BLaER1 treated with 17β-estradiol and CSF1 and Interleukin-3, amounts not matched to agents 10 nM and 100 nM (cell line): ENCODE data around the gene IZUMO1.

Experiments
- H3K27ac ChIP-seq, 11 experiments: shearing (Covaris generic); formaldehyde crosslinking; 2 replicates each; pipeline ENCODE4 v1.8.1; 2022
- H3K27me3 ChIP-seq, 11 experiments: shearing (Covaris generic); formaldehyde crosslinking; 2 replicates each; pipeline ENCODE4 v1.8.1; 2022
- H3K36me3 ChIP-seq, 11 experiments: shearing (Covaris generic); formaldehyde crosslinking; 2 replicates each; pipeline ENCODE4 v1.8.1; 2022
- H3K4me1 ChIP-seq, 10 experiments: shearing (Covaris generic); formaldehyde crosslinking; 2 replicates each; pipeline ENCODE4 v1.8.1; 2022
- H3K4me2 ChIP-seq, 11 experiments: shearing (Covaris generic); formaldehyde crosslinking; 2 replicates each; pipeline ENCODE4 v1.8.1; 2022
- H3K4me3 ChIP-seq, 10 experiments: shearing (Covaris generic); formaldehyde crosslinking; 2 replicates each; pipeline ENCODE4 v1.8.1; 2022
- H3K9ac ChIP-seq, 11 experiments: shearing (Covaris generic); formaldehyde crosslinking; 2 replicates each; pipeline ENCODE4 v1.8.1; 2022
- H3K9me3 ChIP-seq, 11 experiments: shearing (Covaris generic); formaldehyde crosslinking; replicated peaks in 1 of 11; 2 replicates each; pipeline ENCODE4 v1.8.1; 2022
- H4K20me1 ChIP-seq, 11 experiments: shearing (Covaris generic); formaldehyde crosslinking; 2 replicates each; pipeline ENCODE4 v1.8.1; 2022
- Cebpa-rat ChIP-seq, 11 experiments: shearing (Covaris generic); IDR thresholded peaks; 2 replicates each; pipeline ENCODE4 v1.8.1; 2022

Gene IZUMO1

GRCh38 chr19:48760504-48761205 lies 13.9 kb upstream of the IZUMO1 start:
- H3K9ac ChIP-seq, result peak overlapping the region in 8 of 11 experiments; percentile 0 to 53 (median 30); a peak in 9 of 22 replicates
- H3K27me3 ChIP-seq, result no peaks in the 10 kb centered on the region
- no peaks in the 10 kb centered on the region for H3K9me3 ChIP-seq
- no peak overlapping the region for H3K4me3 ChIP-seq
- no peaks in the 10 kb centered on the region for H3K36me3 ChIP-seq
- peak overlapping the region; percentile 5 to 77 (median 65); a peak in 20 of 22 replicates for H3K27ac ChIP-seq
- no peak for TF ChIP-seq Cebpa-rat (IDR thresholded peaks at IDR 0.05)
- H4K20me1 ChIP-seq, result no peaks in the 10 kb centered on the region
- peak overlapping the region; percentile 37 to 86 (median 68) for H3K4me2 ChIP-seq
- H3K4me1 ChIP-seq, result peaks cover 11 to 21% (median 18%) of the 10 kb centered on the region in 10 experiments

DNA sequence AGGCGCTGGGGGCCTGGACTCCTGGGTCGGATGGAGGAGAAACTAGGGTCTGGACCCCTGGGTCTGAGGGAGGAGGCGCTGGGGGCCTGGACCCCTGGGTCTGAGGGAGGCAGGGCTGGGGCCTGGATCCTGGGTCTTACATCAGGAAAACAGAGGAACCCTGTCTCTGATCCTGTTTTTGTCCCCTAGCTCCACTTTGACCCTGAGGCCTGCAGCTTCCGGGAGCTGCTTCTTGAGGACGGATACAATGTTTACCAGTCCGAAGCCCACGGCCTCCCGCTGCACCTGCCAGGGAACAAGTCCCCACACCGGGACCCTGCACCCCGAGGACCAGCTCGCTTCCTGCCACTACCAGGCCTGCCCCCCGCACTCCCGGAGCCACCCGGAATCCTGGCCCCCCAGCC lies 11.0 kb upstream of the IZUMO1 start:
- H4K20me1 ChIP-seq, result no peaks in the 10 kb centered on the region
- H3K4me1 ChIP-seq, result peaks cover 29 to 47% (median 37%) of the 10 kb centered on the region in 10 experiments
- no peak overlapping the region for H3K27ac ChIP-seq
- H3K4me2 ChIP-seq, result no peak overlapping the region
- H3K4me3 ChIP-seq, result no peak overlapping the region
- H3K9ac ChIP-seq, result no peak overlapping the region
- no peaks in the 10 kb centered on the region for H3K36me3 ChIP-seq
- TF ChIP-seq Cebpa-rat (IDR thresholded peaks at IDR 0.05), result no peak
- H3K9me3 ChIP-seq, result no peaks in the 10 kb centered on the region
- peaks cover 0 to 17% (median 14%) of the 10 kb centered on the region in 11 experiments; a peak in 19 of 22 replicates for H3K27me3 ChIP-seq

DNA sequence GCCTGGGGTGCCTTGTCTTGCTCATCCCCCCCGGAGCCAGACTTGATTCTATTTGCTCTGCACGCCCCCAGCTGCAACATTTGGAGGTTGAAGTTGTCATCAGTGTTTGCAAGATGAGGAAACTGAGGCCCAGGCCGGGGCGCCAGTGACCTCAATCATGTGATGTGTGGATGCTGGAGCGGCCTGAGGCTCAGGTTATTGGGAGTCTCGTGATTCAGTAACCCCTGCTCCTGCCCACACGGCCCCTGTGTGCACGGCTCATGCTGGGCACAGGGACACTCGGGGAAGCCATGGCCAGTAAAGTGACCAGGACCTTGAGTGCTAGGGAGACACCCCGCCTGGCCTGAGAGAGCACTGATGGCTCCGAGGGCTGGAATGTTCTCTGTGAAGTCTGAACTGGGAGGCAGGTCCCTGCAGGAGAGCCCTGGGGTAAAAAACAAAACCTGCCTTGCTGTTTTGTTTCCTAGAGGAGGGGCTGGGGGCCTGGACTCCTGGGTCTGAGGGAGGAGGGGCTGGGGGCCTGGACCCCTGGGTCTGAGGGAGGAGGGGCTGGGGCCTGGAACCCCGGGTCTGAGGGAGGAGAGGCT lies 10.5 kb upstream of the IZUMO1 start:
- Histone ChIP-seq H3K4me3 (no peak overlapping the region), H3K36me3 (no peaks in the 10 kb centered on the region), H3K9ac (no peak overlapping the region), H3K27ac (no peak overlapping the region), H4K20me1 (no peaks in the 10 kb centered on the region), H3K4me1 (peaks cover 30 to 53% (median 43%) of the 10 kb centered on the region in 10 experiments), H3K9me3 (no peaks in the 10 kb centered on the region), H3K27me3 (peaks cover 0 to 23% (median 19%) of the 10 kb centered on the region in 11 experiments; a peak in 19 of 22 replicates), H3K4me2 (no peak overlapping the region)
- TF ChIP-seq Cebpa-rat (IDR thresholded peaks at IDR 0.05), result no peak

DNA sequence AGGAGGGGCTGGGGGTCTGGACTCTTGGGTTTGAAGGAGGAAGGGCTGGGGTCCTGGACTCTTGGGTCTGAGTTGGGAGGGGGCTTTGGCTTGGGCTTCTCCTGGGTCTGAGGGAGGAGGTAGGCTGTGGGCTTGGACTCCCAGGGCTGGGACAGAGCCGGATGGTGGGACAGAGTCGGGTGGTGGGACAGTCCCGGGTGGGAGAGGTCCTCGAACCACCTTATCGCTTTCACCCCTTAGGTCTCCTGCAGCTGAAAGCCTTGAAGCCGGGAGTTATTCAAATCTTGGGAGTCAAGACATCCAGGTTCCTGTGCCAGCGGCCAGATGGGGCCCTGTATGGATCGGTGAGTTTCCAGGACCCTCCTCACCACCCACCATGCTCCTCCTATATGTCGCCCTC lies 10.0 kb upstream of the IZUMO1 start:
- Histone ChIP-seq H3K4me1 (peaks cover 35 to 58% (median 48%) of the 10 kb centered on the region in 10 experiments), H3K27me3 (peaks cover 0 to 27% (median 23%) of the 10 kb centered on the region in 11 experiments; a peak in 19 of 22 replicates), H3K4me2 (no peak overlapping the region), H3K36me3 (no peaks in the 10 kb centered on the region), H3K9ac (no peak overlapping the region), H3K4me3 (no peak overlapping the region), H3K9me3 (no peaks in the 10 kb centered on the region), H4K20me1 (no peaks in the 10 kb centered on the region), H3K27ac (no peak overlapping the region)
- no peak for TF ChIP-seq Cebpa-rat (IDR thresholded peaks at IDR 0.05)

GRCh38 chr19:48756212-48756611 lies 9.5 kb upstream of the IZUMO1 start:
- H3K4me3 ChIP-seq, result no peak overlapping the region
- H3K36me3 ChIP-seq, result no peaks in the 10 kb centered on the region
- peaks cover 0 to 32% (median 25%) of the 10 kb centered on the region in 11 experiments; a peak in 19 of 22 replicates for H3K27me3 ChIP-seq
- H3K4me1 ChIP-seq, result peaks cover 40 to 63% (median 53%) of the 10 kb centered on the region in 10 experiments
- no peak for TF ChIP-seq Cebpa-rat (IDR thresholded peaks at IDR 0.05)
- H3K9me3 ChIP-seq, result no peaks in the 10 kb centered on the region
- H4K20me1 ChIP-seq, result no peaks in the 10 kb centered on the region
- H3K4me2 ChIP-seq, result no peak overlapping the region
- H3K9ac ChIP-seq, result no peak overlapping the region
- no peak overlapping the region for H3K27ac ChIP-seq

DNA sequence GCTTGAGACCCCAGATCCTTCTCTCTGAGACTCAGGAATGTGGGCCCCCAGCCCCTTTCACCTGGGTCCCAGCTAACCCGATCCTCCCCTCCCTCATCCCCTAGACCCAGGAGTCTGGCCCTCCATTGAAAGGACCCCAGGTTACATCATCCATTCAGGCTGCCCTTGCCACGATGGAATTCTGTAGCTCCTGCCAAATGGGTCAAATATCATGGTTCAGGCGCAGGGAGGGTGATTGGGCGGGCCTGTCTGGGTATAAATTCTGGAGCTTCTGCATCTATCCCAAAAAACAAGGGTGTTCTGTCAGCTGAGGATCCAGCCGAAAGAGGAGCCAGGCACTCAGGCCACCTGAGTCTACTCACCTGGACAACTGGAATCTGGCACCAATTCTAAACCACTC lies 9.1 kb upstream of the IZUMO1 start:
- no peak for TF ChIP-seq Cebpa-rat (IDR thresholded peaks at IDR 0.05)
- Histone ChIP-seq H3K4me3 (no peak overlapping the region), H4K20me1 (peaks cover 0 to 2% (median 0%) of the 10 kb centered on the region in 11 experiments; a peak in 2 of 22 replicates), H3K4me2 (no peak overlapping the region), H3K36me3 (peaks cover 0 to 2% (median under 1%) of the 10 kb centered on the region in 11 experiments; a peak in 6 of 22 replicates), H3K27ac (no peak overlapping the region), H3K9ac (no peak overlapping the region), H3K4me1 (peaks cover 42 to 63% (median 54%) of the 10 kb centered on the region in 10 experiments), H3K27me3 (peaks cover 0 to 32% (median 25%) of the 10 kb centered on the region in 11 experiments; a peak in 19 of 22 replicates), H3K9me3 (no peaks in the 10 kb centered on the region)

DNA sequence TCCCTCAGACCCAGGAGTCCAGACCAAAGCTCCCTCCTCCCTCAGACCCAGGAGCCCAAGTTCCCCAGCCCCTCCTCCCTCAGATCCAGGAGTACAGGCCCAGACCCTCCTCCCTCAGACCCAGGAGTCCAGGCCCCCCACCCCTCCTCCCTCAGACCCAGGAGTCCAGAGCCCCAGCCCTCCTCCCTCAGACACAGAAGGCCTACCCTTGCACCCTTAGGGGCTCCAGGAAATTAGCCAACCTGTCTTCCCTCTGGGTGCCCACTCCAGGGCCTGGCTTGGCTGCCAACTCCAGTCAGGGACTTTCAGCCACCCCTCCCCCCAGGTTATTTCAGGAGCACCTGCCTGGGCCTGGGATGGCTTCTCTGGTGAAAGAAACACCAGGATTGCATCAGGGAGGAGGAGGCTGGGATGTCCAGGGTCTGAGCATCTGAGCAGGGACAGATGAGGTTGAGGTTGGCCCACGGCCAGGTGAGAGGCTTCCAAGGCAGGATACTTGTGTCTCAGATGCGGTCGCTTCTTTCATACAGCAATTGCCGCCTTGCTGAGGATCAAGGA lies 8.5 kb upstream of the IZUMO1 start, which contains the start of gene FGF21:
Gene FGF21, plus strand, starts transcription at position 441 of the 558 bp plus-strand sequence. CDS start 713 bp downstream, outside the sequence.
- Histone ChIP-seq H3K27ac (no peak within 1 kb of the TSS), H3K36me3 (peaks cover 0 to 9% (median 6%) of the 10 kb centered on the region in 11 experiments; a peak in 11 of 22 replicates), H3K4me3 (no peak within 1 kb of the TSS), H3K9me3 (no peaks in the 10 kb centered on the region), H3K4me1 (peaks cover 42 to 63% (median 52%) of the 10 kb centered on the region in 10 experiments), H3K4me2 (peak within 1 kb of the TSS; percentile 92 to 100 (median 99)), H3K9ac (no peak within 1 kb of the TSS; a peak in 1 of 22 replicates), H4K20me1 (peaks cover 0 to 7% (median 0%) of the 10 kb centered on the region in 11 experiments; a peak in 3 of 22 replicates), H3K27me3 (peaks cover 0 to 32% (median 25%) of the 10 kb centered on the region in 11 experiments; a peak in 19 of 22 replicates)
- TF ChIP-seq Cebpa-rat (IDR thresholded peaks at IDR 0.05), result no peak

GRCh38 chr19:48752496-48753365 lies 6.0 kb upstream of the IZUMO1 start, which contains the start of gene FUT1:
Gene FUT1 (minus strand): TSS chr19:48752641. CDS start chr19:48751281, 1,360 bp downstream.
- no peak for TF ChIP-seq Cebpa-rat (IDR thresholded peaks at IDR 0.05)
- Histone ChIP-seq H3K27me3 (peaks cover 0 to 32% (median 25%) of the 10 kb centered on the region in 11 experiments; a peak in 19 of 22 replicates), H3K4me1 (peaks cover 47 to 71% (median 59%) of the 10 kb centered on the region in 10 experiments), H3K36me3 (peaks cover 0 to 17% (median 7%) of the 10 kb centered on the region in 11 experiments; a peak in 11 of 22 replicates), H3K4me3 (peak within 1 kb of the TSS; percentile 62 to 80 (median 70)), H4K20me1 (peaks cover 0 to 7% (median 0%) of the 10 kb centered on the region in 11 experiments; a peak in 3 of 22 replicates), H3K27ac (peak within 1 kb of the TSS in 10 of 11 experiments; percentile 40 to 68 (median 58); a peak in 19 of 22 replicates), H3K4me2 (peak within 1 kb of the TSS; percentile 92 to 100 (median 99)), H3K9ac (peak within 1 kb of the TSS; percentile 60 to 82 (median 76)), H3K9me3 (no peaks in the 10 kb centered on the region)
